ENCODE data around the gene HES5. TPM values are rescaled to one million over a fixed set of nuclear protein-coding genes. Genes with fewer than 3 reads are reported as not detected.
A peak's percentile ranks its signal among the peaks of the same experiment; 100 is the strongest.

The HES5 gene
- total and polyA plus RNA-seq, 2 of the 13 experiments (the other 11 are each of a cell fraction or from before 2014, with no cell fraction given) = not detected

DNA sequence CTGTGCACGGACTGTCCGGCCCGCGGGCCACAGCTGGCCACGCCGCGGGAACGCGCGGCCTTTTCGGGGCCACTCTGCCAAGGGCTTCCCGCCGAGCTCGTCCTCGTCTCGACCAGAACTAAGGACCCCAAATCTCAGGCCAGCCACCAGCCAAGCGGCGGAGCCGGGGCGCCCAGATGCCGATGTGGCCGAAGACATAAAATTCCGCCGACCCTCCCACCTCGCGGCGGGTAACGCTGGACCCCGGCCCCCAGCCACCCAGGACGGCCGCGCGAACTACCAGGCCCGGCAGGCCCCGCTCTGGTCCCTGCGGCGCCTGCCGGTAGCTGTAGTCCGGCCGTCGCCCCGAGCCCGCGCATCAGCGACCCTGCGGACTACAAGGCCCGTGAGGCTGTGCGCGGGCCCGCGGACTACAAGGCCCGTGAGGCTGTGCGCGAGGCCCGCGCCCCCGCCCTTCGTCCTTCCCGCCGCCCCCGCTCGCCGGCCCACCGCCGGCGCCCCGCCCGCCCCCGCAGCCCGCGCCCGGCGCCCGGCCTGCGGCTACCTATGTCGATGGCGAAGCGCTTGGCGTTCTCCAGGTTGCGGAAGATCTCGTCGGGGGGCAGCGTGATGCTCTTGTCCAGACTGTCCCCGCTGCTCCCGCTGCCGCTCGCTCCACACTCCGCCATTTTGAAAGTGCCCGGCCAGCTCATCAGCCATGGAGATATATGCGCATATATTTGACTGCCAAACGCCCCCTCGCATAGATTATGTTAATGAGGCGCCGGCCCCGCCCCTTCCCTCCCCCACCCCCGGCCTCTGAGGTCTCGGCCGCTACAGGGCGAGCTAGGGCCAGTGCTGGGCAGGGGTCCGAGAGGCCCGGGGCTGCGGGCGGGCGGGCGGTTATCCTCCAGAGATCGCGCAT lies 3.9 kb downstream of the HES5 start, which contains the start of gene PANK4 (continued):
- TF ChIP-seq ZBTB40 (IDR thresholded peaks at IDR 0.05) (no peak), ZBTB40 (CRISPR knock-in tag; IDR thresholded peaks at IDR 0.05) (peak; percentile 3; the same call in 1 of the 2 replicates), BCL3 (CRISPR knock-in tag; IDR thresholded peaks at IDR 0.05) (0 out of 2 replicates have a peak, but pooled peaks have one; percentile 48), ZNF546 (CRISPR knock-in tag; conservative IDR thresholded peaks at IDR 0.05) (0 out of 2 replicates have a peak, but pooled peaks have one; percentile 54), ZNF816 (CRISPR knock-in tag; IDR thresholded peaks at IDR 0.05; ENCODE audit: borderline replicate concordance) (peak; percentile 58; the same call in 1 of the 2 replicates), ZNF747 (CRISPR knock-in tag; IDR thresholded peaks at IDR 0.05; ENCODE audit: borderline replicate concordance) (no peak), GATAD1 (CRISPR knock-in tag; IDR thresholded peaks at IDR 0.05) (peak; percentile 75), NFKBIZ (CRISPR knock-in tag; IDR thresholded peaks at IDR 0.05) (peak; percentile 31; the same call in 1 of the 2 replicates), E2F1 (CRISPR knock-in tag; IDR thresholded peaks at IDR 0.05) (peak; percentile 61; the same call in 1 of the 2 replicates), ZBTB7A (CRISPR knock-in tag; IDR thresholded peaks at IDR 0.05) (0 out of 2 replicates have a peak, but pooled peaks have one; percentile 2)
- TF ChIP-seq, protein P1, sequence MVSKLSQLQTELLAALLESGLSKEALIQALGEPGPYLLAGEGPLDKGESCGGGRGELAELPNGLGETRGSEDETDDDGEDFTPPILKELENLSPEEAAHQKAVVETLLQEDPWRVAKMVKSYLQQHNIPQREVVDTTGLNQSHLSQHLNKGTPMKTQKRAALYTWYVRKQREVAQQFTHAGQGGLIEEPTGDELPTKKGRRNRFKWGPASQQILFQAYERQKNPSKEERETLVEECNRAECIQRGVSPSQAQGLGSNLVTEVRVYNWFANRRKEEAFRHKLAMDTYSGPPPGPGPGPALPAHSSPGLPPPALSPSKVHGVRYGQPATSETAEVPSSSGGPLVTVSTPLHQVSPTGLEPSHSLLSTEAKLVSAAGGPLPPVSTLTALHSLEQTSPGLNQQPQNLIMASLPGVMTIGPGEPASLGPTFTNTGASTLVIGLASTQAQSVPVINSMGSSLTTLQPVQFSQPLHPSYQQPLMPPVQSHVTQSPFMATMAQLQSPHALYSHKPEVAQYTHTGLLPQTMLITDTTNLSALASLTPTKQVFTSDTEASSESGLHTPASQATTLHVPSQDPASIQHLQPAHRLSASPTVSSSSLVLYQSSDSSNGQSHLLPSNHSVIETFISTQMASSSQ (IDR thresholded peaks at IDR 0.05; ENCODE audit: low read depth) = no peak
- TF ChIP-seq, protein P1 (CRISPR knock-in tag; IDR thresholded peaks at IDR 0.05; ENCODE audit: borderline replicate concordance) = 0 out of 2 replicates have a peak, but pooled peaks have one; percentile 15

Measured in HepG2 (cell line).